ENCODE data around the gene FHDC1. TPM values are rescaled to one million over a fixed set of nuclear protein-coding genes. Genes with fewer than 3 reads are reported as not detected.

FHDC1 gene, protein sequence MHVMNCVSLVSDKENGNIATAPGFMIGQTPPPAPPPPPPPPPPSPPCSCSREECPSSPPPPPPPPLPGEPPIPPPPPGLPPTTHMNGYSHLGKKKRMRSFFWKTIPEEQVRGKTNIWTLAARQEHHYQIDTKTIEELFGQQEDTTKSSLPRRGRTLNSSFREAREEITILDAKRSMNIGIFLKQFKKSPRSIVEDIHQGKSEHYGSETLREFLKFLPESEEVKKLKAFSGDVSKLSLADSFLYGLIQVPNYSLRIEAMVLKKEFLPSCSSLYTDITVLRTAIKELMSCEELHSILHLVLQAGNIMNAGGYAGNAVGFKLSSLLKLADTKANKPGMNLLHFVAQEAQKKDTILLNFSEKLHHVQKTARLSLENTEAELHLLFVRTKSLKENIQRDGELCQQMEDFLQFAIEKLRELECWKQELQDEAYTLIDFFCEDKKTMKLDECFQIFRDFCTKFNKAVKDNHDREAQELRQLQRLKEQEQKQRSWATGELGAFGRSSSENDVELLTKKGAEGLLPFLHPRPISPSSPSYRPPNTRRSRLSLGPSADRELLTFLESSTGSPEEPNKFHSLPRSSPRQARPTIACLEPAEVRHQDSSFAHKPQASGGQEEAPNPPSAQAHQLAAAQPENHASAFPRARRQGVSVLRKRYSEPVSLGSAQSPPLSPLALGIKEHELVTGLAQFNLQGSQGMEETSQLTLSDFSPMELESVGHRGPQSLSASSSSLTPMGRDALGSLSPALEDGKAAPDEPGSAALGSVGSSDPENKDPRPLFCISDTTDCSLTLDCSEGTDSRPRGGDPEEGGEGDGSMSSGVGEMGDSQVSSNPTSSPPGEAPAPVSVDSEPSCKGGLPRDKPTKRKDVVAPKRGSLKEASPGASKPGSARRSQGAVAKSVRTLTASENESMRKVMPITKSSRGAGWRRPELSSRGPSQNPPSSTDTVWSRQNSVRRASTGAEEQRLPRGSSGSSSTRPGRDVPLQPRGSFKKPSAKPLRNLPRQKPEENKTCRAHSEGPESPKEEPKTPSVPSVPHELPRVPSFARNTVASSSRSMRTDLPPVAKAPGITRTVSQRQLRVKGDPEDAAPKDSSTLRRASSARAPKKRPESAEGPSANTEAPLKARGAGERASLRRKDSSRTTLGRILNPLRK
- 0.64 to 0.88 TPM (median 0.74 TPM) in 5 replicates for total RNA-seq (2022; extraction: Qiagen RNA extraction)

DNA sequence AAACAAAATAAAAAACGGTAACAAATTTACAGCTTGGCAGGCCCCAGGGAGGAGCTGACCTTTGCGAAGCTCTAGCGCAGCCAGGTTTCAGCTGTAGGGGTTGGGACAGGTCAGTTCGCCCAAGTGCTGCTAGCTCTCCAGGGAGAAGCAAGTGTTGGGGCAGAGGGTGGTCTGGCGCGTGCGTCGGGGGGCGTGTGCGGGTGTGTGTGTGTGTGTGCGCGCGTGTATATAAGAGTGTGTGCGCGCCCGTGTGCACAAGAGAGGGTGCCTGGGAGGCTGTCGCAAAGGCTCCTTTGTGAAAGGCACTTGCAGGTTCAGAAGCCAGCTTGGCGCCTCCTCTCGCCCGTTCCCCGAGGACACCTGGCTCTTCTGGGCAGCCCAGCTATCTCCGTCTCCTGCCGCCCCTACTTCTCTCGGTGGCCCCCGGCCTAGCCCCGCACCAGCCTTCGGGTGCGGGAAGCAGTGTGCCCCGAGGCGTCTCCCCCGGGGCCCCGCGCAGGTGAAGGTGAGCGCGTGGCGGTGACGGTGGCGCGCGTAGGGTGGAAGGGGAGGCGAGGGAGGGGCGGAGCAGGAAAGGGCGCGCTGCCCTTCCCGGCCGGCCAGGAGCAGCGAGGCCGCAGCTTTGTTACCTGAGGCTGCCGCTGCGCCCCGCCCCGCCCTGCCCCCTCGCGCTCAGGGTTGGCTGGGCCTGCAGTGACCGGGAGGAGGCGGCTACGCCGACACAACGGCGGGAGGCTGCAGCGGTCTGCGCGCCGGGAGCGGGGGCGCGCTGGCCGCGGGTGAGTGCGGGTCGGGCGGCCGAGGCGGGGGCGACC, at the start of gene FHDC1:
TSS of gene FHDC1 (plus strand) at position 693 of the 815 bp plus-strand sequence. CDS start 6,735 bp downstream, outside the sequence.

Other genes starting within 250 kb of the FHDC1 start
- gene TIGD4, start 156.6 kb upstream of the FHDC1 start, total RNA-seq (2022; extraction: Qiagen RNA extraction): 0.15 to 0.23 TPM (median 0.20 TPM) in 4 of 5 replicates, not detected in the other
- 12.0 to 15.4 TPM (median 15.0 TPM) in 5 replicates for gene ARFIP1, start 156.4 kb upstream of the FHDC1 start, total RNA-seq (2022; extraction: Qiagen RNA extraction)